GM18870 (cell line): Measurements from ENCODE around the gene NRF1.
"Not testable (repeated sequence)": the region's sequence is repeated elsewhere in the genome, so short reads cannot be mapped to it uniquely, and the experiment has no call there.

Experiments used
- ATAC-seq: cut with Tn5 transposase; IDR thresholded peaks from one replicate; pipeline ENCODE4 v1.9.1; 2021; ENCODE audit warnings: moderate library complexity; ENCODE audit not compliant: unreplicated experiment

Gene NRF1

DNA sequence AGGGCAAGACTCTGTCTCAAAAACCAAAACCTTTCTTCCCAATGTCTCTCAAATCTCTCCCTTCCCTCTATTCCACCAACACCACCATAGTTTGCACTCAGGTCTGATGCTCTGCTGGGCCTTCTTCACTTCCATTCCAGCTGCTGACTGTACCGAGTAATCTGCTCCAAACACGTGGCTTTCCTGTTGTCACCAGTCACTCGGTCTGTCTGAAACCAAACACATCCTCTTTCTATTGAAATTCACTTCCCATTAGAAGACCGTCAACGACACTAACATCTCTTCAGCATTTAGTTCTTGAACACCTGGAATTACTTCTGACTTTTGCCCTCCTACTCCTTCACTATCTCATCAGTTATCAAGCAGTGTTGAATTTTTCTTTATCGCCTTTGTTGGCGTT, 4.7 kb upstream of the NRF1 start:
- ATAC-seq = no peak

DNA sequence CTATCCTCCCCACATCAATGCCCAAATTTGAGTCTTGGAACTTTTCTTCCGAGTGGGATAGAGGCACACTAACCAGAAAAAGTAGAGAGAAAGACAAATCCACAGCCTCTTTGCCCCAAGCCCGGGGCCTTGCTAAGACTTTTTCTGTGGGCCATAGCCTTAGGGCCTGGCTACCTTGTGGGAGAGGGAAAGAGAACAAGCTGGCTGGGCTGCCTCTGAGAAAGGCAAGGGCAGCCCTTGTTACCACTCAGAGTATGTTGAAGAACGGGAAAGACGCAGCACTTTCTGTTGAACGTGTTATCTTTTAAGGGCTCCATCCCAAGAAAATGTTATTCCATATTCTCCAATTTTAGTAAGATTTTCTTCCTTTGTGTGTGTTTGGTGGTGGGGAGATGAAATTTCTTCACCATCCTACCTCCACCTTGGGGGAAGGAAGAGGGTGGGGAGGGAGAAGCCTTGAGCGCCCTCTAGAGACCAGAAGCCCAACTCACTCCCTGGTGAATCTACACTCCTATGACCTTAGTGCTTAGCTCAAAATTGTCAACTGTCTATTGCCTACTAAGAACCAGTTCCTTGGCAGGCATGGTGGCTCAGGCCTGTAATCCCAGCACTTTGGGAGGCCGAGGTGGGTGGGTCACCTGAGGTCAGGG, 3.9 kb upstream of the NRF1 start:
- ATAC-seq = no peak

DNA sequence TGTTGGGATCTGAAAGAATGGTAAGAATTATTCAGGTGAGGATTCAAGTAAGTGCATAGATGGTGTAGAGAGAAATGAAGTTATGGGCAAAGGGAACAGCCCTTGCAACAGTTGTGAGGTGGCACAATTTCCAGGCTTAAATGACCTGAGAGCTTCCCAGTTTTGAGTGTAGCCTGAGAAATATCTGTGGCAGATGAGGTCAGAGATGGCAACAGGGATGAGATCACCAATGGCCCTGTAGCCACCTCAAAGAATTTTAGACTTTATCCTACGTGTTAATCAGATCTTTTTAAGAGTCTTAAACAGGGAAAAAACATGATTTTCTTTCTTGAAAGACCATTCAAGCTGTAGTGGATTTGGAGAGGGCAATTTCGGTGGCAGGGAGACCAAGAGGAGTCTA, 1.9 kb upstream of the NRF1 start:
- no peak for ATAC-seq

DNA sequence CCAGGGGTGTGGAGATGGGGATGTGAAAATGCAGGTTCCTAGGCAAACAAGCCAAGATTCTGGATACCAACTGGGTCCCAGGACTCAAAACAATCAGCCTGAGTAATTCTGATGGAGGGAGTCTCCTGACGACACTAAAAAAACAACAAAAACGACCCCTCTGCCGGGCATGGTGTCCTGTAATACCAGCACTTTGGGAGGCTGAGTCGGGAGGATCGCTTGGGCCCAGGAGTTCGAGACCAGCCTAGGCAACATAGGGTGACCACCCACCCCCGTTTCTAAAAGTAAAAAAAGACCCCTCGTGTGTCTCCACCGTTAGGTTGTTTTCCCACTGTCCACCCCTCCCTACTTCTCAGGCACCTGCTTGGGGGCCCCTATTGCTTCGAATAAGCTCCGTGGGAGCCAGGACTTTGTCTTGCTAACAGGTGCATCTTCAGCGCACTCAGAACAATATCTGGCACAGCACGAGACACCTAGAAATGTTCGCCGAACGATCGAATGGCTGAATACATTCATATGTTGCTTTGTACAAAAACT, 743 bp upstream of the NRF1 start:
- ATAC-seq = no peak

DNA sequence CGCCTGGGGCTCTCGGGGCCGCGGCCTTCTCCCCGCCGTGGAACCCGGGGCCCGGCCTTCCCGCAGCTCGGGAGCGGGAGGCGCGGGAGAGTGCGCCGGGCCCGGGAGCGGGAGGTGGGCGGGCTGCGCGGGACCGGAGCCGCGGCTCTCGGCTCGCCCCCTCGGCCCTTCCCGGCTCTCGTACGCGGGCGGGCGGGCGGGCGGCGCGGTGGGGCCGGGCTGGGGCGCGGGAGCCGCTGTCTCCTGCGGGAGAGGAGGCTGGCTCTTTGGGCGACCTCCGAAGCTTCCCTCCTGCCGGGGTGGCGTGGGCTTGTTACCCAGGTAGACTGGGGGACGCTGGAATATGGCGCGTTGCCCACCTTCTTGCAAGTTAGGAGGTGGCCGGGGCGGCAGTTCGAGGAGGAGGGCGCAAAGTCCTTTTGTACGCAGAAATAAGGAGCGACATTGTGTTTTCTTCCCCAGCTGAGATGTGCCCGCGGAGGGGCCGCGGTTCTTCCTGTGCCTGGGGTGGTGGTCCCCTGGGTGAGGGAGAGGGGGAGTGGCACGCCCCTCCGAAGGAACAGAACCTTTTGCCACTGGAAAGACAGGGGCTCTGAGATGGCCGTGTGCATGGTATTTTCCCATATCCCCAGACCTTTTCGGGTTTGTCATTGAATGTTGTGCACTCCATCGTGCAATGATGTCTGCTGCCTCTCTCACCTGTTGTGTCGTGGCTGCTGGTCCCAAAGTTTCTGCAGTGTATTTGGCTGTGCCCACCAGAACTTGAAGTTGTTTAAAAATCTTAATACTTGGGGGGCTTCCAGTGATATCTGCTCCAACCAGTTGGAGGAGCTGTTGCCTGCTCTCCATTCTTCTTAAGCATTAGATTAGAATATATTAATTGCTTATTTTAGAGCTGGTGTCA, 844 bp downstream of the NRF1 start:
- ATAC-seq = peak; percentile 4

DNA sequence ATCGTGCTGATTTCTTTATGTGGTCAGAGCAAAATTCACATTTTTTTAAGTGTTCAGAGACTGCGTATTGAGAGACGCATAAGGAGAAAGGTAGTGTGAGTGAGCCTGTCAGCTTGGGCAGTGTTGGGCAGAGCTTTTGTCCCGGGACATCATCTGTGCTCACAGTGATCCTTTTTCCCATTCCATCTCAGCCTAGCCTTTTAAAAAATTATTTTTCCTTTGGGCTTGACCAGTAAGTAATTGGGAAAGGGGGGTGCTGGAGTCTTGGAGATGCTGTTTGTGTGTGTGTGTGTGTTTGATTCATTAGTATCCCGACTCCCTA, 1.5 kb downstream of the NRF1 start:
- ATAC-seq = no peak

DNA sequence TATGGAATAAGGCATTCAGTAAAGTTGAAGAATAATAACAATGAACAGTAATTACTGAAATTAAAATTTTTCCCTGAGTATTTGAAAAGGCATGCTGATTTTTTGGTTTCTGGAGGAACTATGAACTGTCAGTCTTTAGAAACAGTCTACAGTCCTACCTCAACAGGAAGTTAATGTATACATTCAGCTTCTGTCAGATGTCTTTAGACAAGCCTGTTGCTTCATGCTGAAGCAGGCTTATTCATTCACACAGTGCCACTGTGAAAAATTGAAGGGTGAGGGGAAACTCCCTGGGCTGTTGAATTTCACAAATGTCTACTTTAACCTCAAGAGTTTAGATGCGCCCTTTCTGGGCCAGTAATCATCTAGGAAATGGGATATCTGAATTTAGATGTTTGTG, 3.5 kb downstream of the NRF1 start:
- peak; percentile 38 for ATAC-seq

DNA sequence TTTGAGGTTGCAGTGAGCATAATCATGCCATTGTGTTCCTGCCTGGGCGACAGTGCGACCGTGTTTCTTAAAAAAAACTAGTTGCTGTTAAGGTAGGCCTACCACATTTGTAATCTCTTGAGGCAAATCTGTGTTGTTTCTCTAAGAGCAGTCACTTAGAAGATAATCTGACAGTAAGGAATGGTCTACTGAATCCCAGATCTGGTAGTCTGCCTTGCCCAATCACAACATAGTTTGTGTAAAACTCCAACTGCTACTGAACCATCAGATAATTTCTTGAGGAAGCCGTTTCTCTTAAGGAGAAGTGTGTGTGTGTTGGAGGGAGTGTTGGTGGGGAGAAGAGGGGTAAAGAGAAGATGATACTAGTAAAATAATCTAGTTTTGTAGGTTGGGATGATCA, 5.0 kb downstream of the NRF1 start:
- ATAC-seq = no peak

DNA sequence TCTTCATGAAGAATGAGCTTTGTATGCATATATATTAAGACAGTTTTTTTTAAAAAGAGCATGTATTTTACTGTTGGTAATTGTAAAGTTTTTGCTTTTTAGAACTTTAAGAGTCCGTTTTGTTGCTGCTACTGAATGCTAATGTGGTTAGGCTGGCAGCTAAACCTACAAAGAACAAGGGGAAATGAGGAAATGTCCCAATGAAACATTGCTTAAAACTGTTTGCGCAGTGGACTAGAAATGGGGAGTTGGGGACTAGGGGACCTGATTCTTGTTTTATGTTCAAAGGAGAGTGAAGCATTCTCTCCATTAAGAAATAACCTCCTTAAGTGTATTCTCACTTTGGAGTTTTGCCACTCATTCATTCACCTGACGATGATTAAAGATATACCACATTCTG, 5.7 kb downstream of the NRF1 start:
- ATAC-seq = no peak

DNA sequence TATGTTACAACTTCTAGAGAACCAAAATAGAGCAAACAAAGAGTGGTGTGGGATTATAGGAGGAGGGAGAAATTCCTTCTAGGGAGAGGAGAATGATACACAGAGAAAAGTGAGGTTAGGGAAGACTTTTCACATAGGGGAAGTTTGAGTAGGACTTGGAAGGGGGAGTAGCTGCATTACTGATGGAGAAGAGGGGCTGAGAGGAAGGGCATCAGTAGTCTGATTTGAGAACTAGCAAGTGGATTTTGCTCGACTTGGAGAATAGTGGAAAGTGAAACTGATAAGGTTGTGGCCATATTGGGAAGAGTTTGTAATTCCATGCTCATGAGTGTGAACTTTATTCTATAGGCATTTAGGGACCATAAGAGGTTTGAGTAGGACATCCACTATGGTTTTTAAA, 6.1 kb downstream of the NRF1 start:
- no peak for ATAC-seq

DNA sequence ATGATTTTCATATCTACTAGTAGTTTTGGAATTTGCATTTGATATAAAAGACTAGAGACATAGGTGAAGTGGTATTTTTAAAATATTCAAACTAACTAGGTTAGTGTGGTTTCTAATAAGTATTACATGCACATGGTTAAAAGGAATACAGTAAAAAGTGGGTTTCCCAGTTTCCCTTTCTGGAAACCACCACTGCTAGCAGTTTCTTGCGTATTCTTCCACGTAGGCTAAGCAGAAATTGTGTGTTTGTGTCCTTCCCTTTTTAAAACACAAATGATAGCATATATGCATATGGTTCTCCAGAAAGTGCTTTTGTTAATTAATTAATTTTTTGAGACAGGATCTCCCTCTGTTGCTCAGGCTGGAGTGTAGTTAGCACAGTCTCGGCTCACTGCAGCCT, 15.4 kb downstream of the NRF1 start:
- no peak for ATAC-seq

DNA sequence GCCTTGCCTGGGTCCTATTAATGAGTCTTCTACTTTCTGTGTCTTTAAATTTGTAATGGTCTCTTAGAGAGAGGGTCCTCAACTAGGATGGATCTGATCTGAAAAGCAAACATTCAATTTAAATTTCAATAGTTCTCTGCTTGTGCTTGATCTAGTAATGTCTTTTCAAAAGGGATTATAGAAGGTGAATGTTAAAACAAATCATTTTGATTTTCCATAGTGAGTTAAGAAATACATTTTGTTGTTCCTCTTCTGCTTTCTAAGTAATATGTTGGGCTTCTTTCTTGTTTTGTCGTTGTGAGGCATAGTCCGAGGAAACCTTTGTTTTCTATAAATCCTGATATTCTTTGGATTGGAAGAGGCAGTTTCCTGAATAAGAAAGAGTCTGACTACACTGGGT, 18.8 kb downstream of the NRF1 start:
- no peak for ATAC-seq

DNA sequence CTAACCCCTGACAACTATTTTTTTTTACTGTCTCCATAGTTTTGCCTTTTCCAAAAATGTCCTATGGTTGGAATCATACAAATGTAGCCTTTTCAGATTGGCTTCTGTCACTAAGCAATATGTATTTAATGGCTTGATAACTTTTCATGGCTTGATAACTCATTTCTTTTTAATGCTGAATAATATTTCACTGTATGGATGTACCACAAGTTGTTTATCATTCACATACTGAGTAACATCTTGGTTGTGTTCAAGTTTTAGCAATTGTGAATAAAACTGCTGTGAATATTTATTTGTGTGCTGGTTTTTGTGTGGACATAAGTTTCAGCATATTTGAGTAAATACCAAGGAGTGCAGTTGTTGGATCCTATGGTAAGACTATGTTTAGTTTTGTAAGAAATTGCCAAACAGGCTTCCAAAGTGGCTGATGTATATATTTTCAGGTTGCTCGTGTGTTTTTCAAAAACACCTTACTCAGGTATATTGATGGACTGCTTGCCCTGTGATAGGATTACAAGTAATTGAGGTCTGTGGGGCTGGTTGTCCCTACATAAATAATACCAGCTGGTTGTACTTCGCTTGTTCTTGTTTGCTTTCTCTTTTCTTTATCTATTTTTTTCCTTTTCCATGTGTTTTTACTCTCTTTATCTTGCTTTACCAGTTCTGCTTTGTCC, 23.0 kb downstream of the NRF1 start:
- no peak for ATAC-seq

DNA sequence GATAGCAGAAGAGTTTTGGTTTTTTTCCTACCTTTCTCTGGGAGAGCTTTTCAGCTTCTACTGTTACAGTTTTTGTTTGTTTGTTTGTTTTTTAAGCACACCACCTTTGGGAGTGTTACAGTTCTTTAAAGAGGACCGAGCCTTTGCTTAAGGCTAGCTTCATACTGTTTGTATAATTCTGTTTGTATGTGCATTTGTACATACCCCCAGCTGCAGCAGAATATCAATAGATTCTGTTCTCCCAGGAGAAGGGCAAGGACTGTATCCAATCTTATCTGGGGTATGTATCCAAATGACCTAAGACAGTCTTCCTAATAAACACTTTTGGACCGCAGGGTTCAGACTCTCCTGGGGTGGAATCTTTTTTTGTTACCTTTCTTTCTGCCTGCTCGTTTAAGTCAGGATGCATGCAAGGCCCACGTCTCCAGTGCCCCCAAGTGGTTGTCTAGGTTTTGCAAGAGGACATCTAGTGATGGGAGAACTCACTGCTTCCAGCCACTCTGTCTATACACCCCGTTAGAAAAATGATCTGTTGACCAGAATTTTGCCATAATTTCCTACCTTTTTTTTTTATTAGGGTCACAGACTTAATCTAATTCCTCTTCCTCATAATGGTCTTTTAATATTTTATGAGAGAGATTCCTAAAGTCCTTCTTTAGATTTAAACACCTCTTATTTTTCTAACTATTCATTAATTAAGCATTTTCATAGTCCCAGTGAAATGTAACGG, 23.9 kb downstream of the NRF1 start:
- ATAC-seq = peak; percentile 62

DNA sequence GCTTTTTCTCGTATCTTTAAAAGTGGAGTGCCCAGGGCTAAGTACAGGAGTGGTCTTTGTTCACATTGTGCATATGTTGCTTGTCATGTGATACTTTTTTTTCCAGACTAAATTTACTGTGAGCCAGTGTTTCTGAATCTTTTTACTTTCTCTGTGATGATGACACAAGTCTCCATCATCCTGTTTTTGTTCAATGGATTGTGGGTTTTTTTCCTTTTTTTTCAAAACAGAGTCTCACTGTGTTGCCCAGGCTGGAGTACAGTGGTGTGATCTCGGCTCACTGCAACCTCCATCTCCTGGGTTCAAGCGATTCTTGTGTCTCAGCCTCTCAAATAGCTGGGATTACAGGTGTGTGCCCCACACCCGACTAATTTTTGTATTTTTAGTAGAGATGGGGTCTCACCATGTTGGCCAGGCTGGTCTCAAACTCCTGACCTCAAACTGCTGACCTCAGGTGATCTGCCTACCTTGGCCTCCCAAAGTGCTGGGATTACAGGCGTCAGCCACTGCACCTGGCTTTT, 24.6 kb downstream of the NRF1 start:
- ATAC-seq = not testable (repeated sequence)

DNA sequence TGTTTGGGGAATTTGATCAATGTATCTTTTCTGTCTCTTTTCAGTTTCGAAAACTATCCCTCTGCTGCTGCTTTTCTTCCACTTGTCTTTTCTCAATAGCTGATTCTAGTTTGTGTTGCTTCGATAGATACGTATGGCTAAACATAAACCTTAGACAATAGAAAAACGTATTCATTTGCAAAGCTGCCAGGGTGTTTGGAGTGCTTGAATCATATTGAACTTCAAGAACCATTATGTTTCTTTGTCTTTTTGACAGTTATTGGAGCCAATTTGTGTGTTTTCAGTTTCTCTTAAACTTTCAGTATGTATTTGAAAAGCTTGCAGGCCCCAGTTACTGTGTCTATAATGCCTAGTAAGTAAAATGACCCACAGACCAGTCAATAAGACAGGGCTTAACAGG, 25.1 kb downstream of the NRF1 start:
- ATAC-seq = no peak

DNA sequence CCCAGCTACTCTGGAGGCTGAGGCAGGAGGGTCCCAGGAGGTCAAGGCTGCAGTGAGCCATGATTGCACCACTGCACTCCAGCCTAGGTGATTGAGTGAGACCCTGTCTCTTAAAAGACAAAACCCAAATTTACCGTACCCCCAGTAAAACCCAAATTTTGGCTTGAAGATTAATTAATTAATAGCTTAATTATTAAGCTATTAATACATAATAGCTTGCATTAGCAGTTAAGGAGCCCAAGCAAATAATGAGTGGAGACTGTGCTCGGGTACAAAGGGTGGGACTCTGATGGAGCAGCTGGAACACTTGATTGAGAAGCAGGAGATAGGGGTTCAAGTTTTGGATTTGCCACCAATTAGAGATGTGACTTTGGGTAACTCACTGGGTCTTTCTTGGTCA, 28.9 kb downstream of the NRF1 start:
- ATAC-seq = no peak

DNA sequence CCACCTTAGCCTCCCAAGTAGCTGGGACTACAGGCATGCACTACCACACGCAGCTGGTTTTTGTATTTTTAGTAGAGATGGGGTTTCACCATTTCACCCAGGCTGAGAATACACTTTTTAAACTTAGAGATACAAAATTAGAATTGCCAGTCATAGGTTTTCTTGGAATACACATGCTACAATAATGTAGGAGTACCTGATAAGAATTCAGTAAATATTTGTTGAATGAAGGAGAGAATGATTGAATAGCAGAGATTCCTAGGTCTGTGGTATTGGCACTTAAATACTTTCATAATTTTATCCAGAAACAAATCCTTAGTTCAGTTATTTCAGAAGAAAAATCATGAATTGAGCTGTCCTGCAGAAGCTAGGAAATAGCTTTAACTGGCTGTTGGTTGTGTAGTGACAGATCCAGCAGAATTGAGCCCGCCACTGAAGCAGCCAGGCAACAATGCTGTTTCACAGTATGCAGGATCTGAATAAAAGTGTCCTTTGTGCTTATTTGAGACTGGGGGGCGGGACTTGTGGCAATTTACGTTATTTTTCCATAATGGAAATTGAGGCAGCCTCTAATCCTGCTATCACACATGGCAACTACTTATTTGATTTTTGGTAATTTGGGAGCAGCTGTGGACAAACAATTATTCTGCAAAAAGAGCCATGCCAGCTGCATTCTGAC, 31.5 kb downstream of the NRF1 start:
- ATAC-seq = no peak

DNA sequence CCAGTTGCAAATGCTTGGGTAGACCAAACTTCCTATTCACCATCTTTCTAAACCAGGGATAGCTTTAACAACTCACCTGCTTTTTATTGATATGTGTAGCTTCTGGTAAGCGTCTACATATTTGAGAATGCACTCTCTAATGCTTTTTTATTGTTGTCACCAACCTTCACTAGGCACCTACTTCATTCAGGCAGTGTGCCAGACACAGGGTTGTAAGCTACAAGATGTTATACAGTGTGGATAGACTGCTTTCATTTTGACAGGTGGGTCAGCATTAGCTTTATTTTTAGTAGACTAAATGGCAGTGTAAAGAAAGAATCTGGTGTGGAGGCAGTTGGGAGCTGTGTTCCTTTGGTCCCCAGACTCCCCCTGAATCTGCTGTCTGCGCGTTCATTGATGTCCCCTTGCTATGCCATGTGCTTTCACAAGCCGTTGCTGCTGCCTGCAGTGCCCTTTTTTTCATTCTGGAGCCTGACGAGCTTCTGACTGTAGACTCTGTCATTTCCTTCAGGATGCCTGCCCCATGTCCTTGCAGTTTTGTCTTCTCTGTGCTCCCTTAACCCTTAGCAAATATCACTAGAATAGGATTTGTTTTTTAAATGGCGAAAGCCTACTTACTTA, 32.1 kb downstream of the NRF1 start:
- no peak for ATAC-seq

DNA sequence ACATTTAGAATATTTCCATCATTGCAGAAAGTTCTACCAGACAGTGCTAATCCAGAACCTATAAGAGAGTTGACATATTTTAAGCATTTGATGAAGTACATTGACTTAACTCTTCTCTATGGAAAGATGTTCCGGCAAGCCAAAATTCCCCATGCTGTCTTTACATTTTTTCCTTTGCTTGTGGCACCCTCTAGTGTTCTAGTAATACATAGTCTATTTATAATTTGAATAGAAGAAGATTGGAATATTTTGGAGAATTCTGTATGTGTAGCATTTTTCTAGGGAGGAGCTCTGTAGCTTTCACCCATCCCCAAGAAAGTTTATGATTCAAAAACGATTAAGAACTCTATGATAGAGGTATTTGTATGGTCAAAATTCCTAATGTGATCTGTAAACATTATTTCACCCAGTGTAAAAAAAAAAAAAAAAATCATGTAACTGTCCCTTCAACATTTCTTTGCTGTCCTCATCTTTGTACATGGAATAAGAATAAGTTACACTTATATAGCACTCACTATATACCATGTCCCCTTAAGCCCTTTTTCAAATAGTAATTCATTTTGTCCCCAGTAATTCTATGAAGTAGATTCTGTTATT, 33.2 kb downstream of the NRF1 start:
- no peak for ATAC-seq
